Activated naive CD4-positive, alpha-beta T cell treated with anti-CD3 and anti-CD28 coated beads, Interleukin-2, amount 50 U/mL, for 72 hours (primary cell): ENCODE measurements around the gene IFRD1. TPM values are rescaled to one million over a fixed set of nuclear protein-coding genes. Genes with fewer than 3 reads are reported as not detected.

ENCODE experiments used
- ATAC-seq, 2 donors: fragments of 150-1000 bp; cut with Tn5 transposase; 2 replicates each; pipeline ENCODE4 v1.10.0; 2021; ENCODE audit warnings: mild to moderate bottlenecking in 2 of 2, moderate library complexity in 2 of 2
- DNase-seq, 2 donors: peaks; one replicate each; pipeline ENCODE4 v3.0.0; 2021 to 2022; ENCODE audit warnings: low spot score in 2 of 2
- H3K27ac Mint-ChIP-seq, 2 donors: one replicate each; pipeline ENCODE4 v1.8.0; 2022; ENCODE audit warnings: mild to moderate bottlenecking in 2 of 2, mixed read lengths in 2 of 2
- H3K36me3 Mint-ChIP-seq, 2 donors: one replicate each; pipeline ENCODE4 v1.8.0; 2022; ENCODE audit warnings: mixed read lengths in 2 of 2
- H3K9me3 Mint-ChIP-seq, 2 donors: one replicate each; pipeline ENCODE4 v1.8.0; 2022; ENCODE audit warnings: mixed read lengths in 2 of 2
- total RNA-seq, 2 donors: library from RNA; stranded (reverse); gene quantifications; one replicate each; pipeline ENCODE4 v1.2.3, GENCODE V29; 2022

The IFRD1 gene
- 10 to 100 TPM; 67.6 to 85.2 TPM for total RNA-seq

DNA sequence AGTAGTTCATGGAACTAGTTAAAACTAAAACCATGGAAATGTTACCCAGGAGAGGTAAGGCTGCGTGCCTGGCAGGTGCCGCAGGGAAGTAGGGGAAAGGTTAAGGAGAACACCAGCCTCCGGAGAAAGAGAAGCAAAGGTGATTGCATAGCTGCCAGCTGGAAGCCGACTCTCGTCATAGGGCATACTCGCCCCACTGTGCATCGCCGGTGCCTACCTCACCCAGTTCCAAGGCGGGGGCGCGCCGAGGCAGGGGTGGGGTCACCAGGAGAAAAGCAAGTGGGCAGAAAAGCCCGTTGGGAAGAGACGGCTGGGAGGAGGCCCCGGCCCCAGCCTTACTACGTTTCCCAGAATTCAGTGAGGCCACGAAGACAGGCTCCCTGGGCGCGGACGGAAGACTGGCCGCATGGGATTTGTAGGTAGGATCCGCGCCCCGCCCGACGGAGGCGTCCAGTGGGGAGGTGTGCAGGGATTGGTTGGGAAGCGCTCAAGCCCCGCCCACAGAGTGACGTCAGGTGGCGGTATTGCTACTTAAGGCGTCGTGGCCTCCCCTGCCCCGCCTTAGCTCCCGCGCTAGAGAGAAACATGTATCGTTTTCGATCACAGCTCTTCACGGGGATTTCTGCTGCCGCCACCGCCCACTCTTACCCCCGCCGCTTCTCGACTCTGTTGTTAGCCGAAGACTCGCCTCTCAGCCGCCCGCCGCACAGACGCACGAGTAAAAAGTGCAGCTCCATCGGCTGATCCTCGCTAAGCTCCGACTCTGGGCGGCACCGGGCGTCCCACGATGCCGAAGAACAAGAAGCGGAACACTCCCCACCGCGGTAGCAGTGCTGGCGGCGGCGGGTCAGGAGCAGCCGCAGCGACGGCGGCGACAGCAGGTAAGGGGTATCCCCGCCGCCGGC, at the start of gene IFRD1:
Gene IFRD1 (plus strand): TSS at position 559 of the 905 bp plus-strand sequence. CDS start 229 bp downstream, at position 788.
- peak within 1 kb of the TSS; percentile 99 to 100 for H3K27ac Mint-ChIP-seq
- peaks cover 14 to 18% of the 10 kb centered on the region in 2 donors for H3K36me3 Mint-ChIP-seq
- peak; percentile 98 for DNase-seq
- ATAC-seq, result peak; percentile 74 to 76
- no peaks in the 10 kb centered on the region for H3K9me3 Mint-ChIP-seq

GRCh38 chr7:112404321-112404720, 45.9 kb upstream of the IFRD1 start:
- ATAC-seq (no peak), DNase-seq (no peak)
- no peaks in the 10 kb centered on the region for H3K36me3 Mint-ChIP-seq
- no peak overlapping the region for H3K27ac Mint-ChIP-seq
- H3K9me3 Mint-ChIP-seq, result no peaks in the 10 kb centered on the region

GRCh38 chr7:112405286-112405685, 45.0 kb upstream of the IFRD1 start:
- Mint-ChIP-seq H3K36me3 (no peaks in the 10 kb centered on the region), H3K27ac (no peak overlapping the region), H3K9me3 (no peaks in the 10 kb centered on the region)
- DNase-seq (no peak), ATAC-seq (no peak)

DNA sequence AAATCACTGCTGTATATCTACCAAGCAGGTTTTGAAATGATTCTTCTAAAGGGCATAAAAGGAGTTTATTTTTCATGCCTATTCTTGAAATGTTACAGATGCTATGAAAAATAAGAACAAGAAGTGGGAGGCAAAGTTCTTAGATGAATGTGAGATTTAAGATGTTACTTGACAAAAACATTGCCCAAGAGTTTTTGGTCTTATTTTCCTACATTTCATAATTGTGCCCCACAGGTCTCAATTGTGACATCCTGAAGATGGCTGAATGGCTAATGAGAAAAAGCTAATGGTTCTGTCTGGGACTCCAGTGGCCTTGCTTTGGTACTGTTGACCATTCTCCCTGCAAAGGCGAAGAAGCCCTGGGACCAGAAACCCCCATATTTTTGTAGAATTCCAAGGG, 43.0 kb upstream of the IFRD1 start:
- Mint-ChIP-seq H3K36me3 (no peaks in the 10 kb centered on the region), H3K27ac (no peak overlapping the region), H3K9me3 (no peaks in the 10 kb centered on the region)
- no peak for ATAC-seq
- DNase-seq, result no peak

DNA sequence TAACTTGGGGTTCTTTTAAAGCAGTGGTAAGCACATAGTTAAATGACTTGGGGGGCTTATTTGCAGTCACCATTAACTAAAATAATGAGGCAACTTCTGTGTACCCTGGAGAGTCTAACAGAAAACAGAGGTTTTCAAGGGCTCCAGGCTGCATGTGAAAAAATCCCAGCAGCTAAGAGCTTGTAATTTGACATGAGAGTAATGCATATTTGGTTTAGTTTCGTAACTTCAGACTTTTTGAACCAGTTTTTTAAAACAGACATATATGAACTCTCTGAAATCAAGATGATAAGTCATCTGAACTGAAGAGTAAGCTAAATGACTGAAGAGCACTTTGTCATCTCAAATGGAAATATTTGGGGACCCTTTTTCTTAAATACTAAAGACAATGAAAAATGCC, 40.2 kb upstream of the IFRD1 start:
- no peak overlapping the region for H3K27ac Mint-ChIP-seq
- no peaks in the 10 kb centered on the region for H3K36me3 Mint-ChIP-seq
- DNase-seq (no peak), ATAC-seq (no peak)
- H3K9me3 Mint-ChIP-seq, result no peaks in the 10 kb centered on the region

DNA sequence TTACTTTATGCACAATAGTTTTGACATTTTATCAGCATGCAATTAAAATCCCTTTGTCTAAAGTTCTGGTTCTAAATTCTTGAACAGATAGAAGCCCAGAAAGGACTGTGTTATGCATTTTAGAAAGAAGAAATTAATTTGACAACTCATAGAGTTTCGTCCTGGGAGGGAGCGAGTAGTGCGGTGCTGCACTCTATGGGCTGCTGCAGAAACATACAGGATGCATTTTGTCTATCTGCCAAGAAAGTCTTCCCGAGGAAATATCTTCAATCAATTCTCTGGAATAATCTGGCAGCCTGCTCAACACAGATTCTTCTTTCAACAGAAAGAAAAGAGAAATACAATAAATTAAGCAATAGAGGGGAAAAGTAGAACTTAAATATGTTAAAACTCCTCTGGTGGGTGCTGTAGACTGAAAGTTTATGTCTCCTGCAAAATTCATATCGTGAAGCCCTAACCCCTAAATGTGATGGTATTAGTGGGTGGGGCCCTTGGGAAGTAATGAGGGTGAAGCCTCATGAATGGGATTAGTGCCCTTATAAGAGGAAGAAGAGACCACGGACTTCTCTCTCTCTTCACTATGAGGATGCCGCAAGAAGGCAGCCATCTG, 39.0 kb upstream of the IFRD1 start:
- Mint-ChIP-seq H3K36me3 (no peaks in the 10 kb centered on the region), H3K27ac (no peak overlapping the region), H3K9me3 (no peaks in the 10 kb centered on the region)
- DNase-seq (no peak), ATAC-seq (no peak)

DNA sequence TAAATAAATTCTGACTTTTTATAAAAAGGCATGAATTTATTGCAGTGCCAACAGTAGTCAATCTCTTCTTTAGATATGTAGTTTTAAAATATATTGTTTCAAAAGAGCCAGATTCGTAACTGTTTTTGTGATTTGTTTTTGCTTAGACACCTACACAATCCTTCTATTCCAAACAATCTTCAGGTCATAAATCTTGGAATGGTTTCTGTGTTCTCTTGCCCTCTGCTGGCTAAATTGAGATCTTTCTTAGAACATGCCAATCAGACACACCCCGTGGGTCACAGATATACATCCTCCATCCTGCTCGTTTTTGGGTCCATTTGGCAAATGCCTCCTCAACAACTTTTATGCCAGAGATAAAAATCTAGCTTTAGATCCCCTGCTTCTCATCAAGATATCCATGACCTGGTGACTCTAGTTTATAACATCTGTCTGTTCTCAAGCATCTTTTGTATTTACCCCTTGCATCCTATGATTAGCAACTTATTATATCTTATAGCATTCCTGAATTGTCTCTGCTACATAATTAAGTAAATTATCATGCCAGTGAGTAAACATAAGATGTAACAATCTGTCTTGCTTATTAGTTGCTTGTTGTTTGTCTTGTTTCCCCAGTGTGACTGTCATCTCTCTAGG, 35.3 kb upstream of the IFRD1 start:
- Mint-ChIP-seq H3K27ac (no peak overlapping the region), H3K9me3 (peaks cover 0 to 8% of the 10 kb centered on the region in 2 donors), H3K36me3 (no peaks in the 10 kb centered on the region)
- ATAC-seq (no peak), DNase-seq (no peak)

DNA sequence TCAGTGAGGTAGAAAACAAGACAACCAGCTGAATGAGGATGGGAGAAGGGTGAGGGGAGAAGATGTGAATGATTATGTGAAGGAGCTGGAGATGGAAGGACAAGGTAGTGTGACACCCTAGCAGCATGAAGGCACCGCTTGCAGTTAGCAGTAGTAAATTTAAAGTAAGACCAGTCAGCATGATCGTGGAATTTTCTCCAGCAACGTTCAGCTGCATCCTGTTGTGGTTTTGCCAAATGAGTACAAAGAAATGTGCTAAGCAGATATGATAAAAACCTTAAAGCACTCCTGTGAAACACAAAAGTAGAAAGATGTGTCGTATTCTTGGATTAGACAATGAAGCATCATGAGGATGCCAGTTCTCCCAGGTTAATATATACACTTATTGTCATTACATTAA, 34.1 kb upstream of the IFRD1 start:
- ATAC-seq (no peak), DNase-seq (no peak)
- Mint-ChIP-seq H3K9me3 (peaks cover 0 to 8% of the 10 kb centered on the region in 2 donors), H3K27ac (peak overlapping the region in 1 of 2 donors; percentile 0), H3K36me3 (no peaks in the 10 kb centered on the region)

DNA sequence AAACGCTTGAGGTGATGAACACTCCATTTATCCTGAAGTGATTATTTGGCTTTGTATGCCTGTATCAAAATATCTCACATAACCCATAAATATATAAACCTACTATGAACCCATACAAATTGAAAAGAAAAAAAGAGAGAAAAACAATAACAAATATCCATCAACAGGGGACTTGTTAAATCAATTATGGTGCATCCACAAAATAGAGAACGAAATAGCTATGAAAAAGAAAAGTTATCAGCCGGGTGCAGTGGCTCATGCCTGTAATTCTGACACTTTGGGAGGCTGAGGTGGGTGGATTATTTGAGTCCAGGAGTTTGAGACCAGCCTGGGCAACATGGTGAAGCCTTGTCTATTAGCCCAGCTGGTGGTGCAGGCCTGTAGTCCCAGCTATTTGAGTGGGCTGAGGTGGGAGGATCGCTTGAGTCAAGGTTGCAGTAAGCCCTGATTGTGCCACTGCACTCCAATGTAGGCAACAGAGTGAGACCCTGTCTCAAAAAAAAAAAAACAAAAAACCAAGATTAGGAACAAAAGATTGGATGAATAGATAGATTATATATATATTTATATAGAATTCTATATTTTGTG, 30.6 kb upstream of the IFRD1 start:
- ATAC-seq (no peak), DNase-seq (no peak)
- no peaks in the 10 kb centered on the region for H3K36me3 Mint-ChIP-seq
- H3K9me3 Mint-ChIP-seq, result peaks cover 0 to 8% of the 10 kb centered on the region in 2 donors
- no peak overlapping the region for H3K27ac Mint-ChIP-seq

GRCh38 chr7:112420236-112420861, 29.9 kb upstream of the IFRD1 start:
- Mint-ChIP-seq H3K27ac (no peak overlapping the region), H3K9me3 (peaks cover 0 to 8% of the 10 kb centered on the region in 2 donors), H3K36me3 (no peaks in the 10 kb centered on the region)
- ATAC-seq (no peak), DNase-seq (no peak)

GRCh38 chr7:112421666-112422486, 28.4 kb upstream of the IFRD1 start:
- ATAC-seq, result peak; percentile 51 to 54
- DNase-seq, result no peak
- peaks cover 0 to 8% of the 10 kb centered on the region in 2 donors for H3K9me3 Mint-ChIP-seq
- no peaks in the 10 kb centered on the region for H3K36me3 Mint-ChIP-seq
- peak overlapping the region; percentile 43 to 53 for H3K27ac Mint-ChIP-seq

DNA sequence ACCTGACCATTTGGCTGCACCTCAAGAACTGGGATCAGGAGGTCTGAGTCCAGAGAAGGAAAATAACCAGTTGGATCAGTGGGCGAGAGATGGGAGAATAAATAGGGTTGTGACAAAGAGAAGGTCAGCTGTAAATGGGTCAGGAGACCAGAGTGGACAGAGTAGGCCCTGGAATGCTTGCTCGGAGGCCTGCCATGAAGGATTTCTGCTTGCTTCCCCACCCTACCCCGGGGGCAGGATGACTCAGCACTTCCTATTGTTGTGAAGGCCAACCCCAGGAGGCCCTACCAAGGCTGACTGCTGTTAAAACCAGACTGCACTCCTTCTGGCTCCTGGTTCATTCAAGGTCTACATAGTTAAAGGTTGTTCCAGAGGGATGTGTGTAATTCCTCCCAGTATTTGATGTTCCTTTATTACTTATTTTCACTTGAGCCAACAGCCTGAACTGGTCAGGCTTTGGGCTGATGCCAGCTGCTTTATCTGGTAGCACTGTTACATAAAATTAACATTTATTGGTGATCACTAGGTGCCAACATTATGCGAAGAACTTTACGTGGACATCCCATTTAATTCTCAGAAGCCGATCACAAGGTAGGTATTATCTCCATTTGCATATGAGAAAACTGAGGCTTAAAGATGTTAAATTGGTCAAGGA, 27.3 kb upstream of the IFRD1 start:
- ATAC-seq, result peak; percentile 33 to 38
- Mint-ChIP-seq H3K9me3 (peaks cover 0 to 8% of the 10 kb centered on the region in 2 donors), H3K36me3 (no peaks in the 10 kb centered on the region), H3K27ac (peak overlapping the region in 1 of 2 donors; percentile 43)
- DNase-seq, result no peak

DNA sequence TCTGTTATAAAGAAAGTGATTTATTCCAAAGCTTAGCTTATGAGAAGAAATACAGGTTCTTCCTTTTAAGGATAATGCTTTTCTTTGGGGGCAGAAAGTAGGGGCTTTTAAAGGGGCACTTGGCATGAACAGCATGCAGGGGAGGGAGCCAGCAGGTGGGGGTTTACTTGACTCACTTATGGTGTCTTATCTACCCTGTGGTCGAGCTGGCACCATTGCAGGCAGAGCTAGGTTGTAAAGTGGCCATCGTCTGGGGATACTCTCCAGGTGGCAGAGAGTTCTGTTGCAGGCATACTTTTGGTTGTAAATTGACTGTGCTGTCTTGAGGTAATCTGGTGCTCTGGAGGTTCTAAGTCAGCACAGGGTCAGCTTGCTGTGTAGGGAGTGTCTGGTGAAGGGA, 26.3 kb upstream of the IFRD1 start:
- ATAC-seq, result no peak
- no peak for DNase-seq
- no peak overlapping the region for H3K27ac Mint-ChIP-seq
- H3K36me3 Mint-ChIP-seq, result no peaks in the 10 kb centered on the region
- H3K9me3 Mint-ChIP-seq, result peaks cover 0 to under 1% of the 10 kb centered on the region in 2 donors

GRCh38 chr7:112427984-112428383, 22.3 kb upstream of the IFRD1 start:
- H3K36me3 Mint-ChIP-seq, result no peaks in the 10 kb centered on the region
- ATAC-seq (no peak), DNase-seq (no peak)
- H3K27ac Mint-ChIP-seq, result no peak overlapping the region
- no peaks in the 10 kb centered on the region for H3K9me3 Mint-ChIP-seq

DNA sequence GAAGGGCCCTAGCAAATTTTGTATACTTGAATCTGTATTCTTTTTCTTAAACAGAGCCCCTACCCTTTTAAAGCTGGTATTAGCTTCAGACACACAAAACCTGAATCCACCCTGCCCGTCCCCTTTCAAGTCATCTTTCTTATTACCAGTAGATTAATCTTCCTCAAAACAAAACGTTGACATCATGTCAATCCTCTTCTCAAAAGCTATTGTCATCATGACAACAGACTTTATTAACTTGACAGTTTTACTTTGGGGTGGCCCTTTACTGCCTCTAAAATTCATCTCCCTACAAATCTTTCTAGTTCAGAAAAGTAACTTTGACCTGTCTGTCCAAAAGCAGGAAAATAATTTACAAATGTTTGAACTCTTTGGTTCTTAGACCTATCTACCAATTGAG, 21.5 kb upstream of the IFRD1 start:
- ATAC-seq, result no peak
- Mint-ChIP-seq H3K36me3 (no peaks in the 10 kb centered on the region), H3K9me3 (no peaks in the 10 kb centered on the region), H3K27ac (no peak overlapping the region)
- DNase-seq, result no peak
